ENCODE data around the gene REPIN1. TPM values are rescaled to one million over a fixed set of nuclear protein-coding genes. Genes with fewer than 3 reads are reported as not detected.

The REPIN1 gene
- total and polyA plus RNA-seq, 9 of the 15 experiments (the other 6 are each of a cell fraction or from before 2014, with no cell fraction given): 8.1 to 283 (median 94.3) TPM

GRCh38 chr7:150417863-150418262, 49.2 kb downstream of the REPIN1 start:
- no peaks in the 10 kb centered on the region for H4K20me1 ChIP-seq (replicated peaks; ENCODE audit: control insufficient read depth, insufficient read depth, low read length)
- no peaks in the 10 kb centered on the region for H3K36me3 ChIP-seq (ENCODE audit: control insufficient read depth, insufficient read depth, low read length)
- no peak overlapping the region for H3K4me2 ChIP-seq (ENCODE audit: insufficient read depth, low read length)
- no peak overlapping the region for H3K4me3 ChIP-seq
- no peak overlapping the region for H3K27ac ChIP-seq (ENCODE audit: extremely low read depth, low read depth, low read length)
- FAIRE-seq (peak; percentile 79), DNase-seq (ENCODE audit: extremely low read depth in 1 of 4, low spot score in 3 of 4) (peak; percentile 38 to 56 (median 48)), ATAC-seq (peak; percentile 46)
- no peaks in the 10 kb centered on the region for H3K9me3 ChIP-seq (replicated peaks; ENCODE audit: control insufficient read depth, insufficient read depth, low read depth, low read length)
- no TSS peak for BruUV-seq (replicated peaks)
- intact Hi-C loops (cut with micrococcal nuclease): no loop called here
- H3K4me1 ChIP-seq (replicated peaks in 1 of 2; ENCODE audit: control insufficient read depth in 2 of 2, insufficient read depth in 2 of 2, low read length in 2 of 2): peaks cover 7% of the 10 kb centered on the region in 2 experiments; a peak in 3 of 5 replicates
- H2AFZ ChIP-seq (ENCODE audit: low read depth, low read length): 0 out of 2 replicates have a peak overlapping the region, but pooled peaks have one; percentile 3
- in situ Hi-C loops (cut with MboI): no loop called here
- no peak overlapping the region for H3K9ac ChIP-seq (ENCODE audit: insufficient read depth in 1 of 2, low read depth in 2 of 2, low read length in 2 of 2)
- ChIA-PET POLR2A (interaction anchor here (0.7 to 1.5 kb wide), 6 partner anchors 9 to 105 kb away, joined by 3 to 5 read pairs (median 5); no protein-coding TSS in a partner anchor), CTCF (ENCODE audit: low intra/inter-chr PET ratio) (interaction anchor here (1.2 kb wide), 1 partner anchor 60 kb away, joined by 4 read pairs; no protein-coding TSS in a partner anchor)
- TF ChIP-seq ZBTB8A (IDR thresholded peaks at IDR 0.05; ENCODE audit: partially characterized antibody): no peak
- TF ChIP-seq CTCF (IDR thresholded peaks at IDR 0.05 in 2 of 3, conservative IDR thresholded peaks at IDR 0.05 in 1 of 3; ENCODE audit: insufficient read depth in 2 of 3, low read depth in 1 of 3, low read length in 3 of 3): peak; percentile 54 to 66 (median 65)
- peak; percentile 92 for TF ChIP-seq ZNF764 (CRISPR knock-in tag; IDR thresholded peaks at IDR 0.05; ENCODE audit: low read depth)
- TF ChIP-seq GTF3C2 (IDR thresholded peaks at IDR 0.05; ENCODE audit: borderline replicate concordance, extremely low read depth, insufficient read length): peak; percentile 61
- TF ChIP-seq REST (IDR thresholded peaks at IDR 0.05; ENCODE audit: borderline replicate concordance): peak; percentile 51; the same call in 1 of the 2 replicates
- TF ChIP-seq REST (CRISPR knock-in tag; IDR thresholded peaks at IDR 0.05; ENCODE audit: low read depth): no peak
- TF ChIP-seq TBP (optimal IDR thresholded peaks at IDR 0.05; ENCODE audit: low read depth, low read length): peak; percentile 6
- TF ChIP-seq RAD21 (CRISPR knock-in tag; conservative IDR thresholded peaks at IDR 0.05 in 1 of 2, IDR thresholded peaks at IDR 0.05 in 1 of 2): peak; percentile 44 to 61
- TF ChIP-seq NFATC3 (IDR thresholded peaks at IDR 0.05): no peak
- H3K27me3 ChIP-seq (ENCODE audit: control insufficient read depth in 2 of 2, insufficient read depth in 2 of 2, low read length in 2 of 2): no peaks in the 10 kb centered on the region
- H3K9me1 ChIP-seq (ENCODE audit: control insufficient read depth, insufficient read depth, low read length): no peaks in the 10 kb centered on the region
- no peaks in the 10 kb centered on the region for H3K79me2 ChIP-seq (ENCODE audit: control insufficient read depth, insufficient read depth, low read length)
- 65% methylated on average over 6 of the region's 6 CpGs for WGBS (ENCODE audit: insufficient coverage, low coverage, missing lambda C conversion rate)

Data from K562 (cell line).